Ascending aorta (tissue), 2 donors: ENCODE data around the gene RSU1. TPM values are rescaled to one million over a fixed set of nuclear protein-coding genes. Genes with fewer than 3 reads are reported as not detected.
A peak's percentile ranks its signal among the peaks of the same experiment; 100 is the strongest.

ENCODE experiments used
- DNase-seq, 2 donors: peaks; one replicate each; pipeline ENCODE4 v3.0.0-alpha.2; 2019; ENCODE audit warnings: low spot score in 2 of 2
- H3K27ac ChIP-seq, 2 donors: fragments of 200-600 bp; sonication (generic); one replicate each; pipeline ENCODE4 v1.5.1; 2016 to 2017; ENCODE audit warnings: mild to moderate bottlenecking in 1 of 2
- H3K27me3 ChIP-seq: fragments of 200-600 bp; sonication (generic); one replicate; pipeline ENCODE4 v1.5.1; 2017
- H3K36me3 ChIP-seq, 2 donors: fragments of 200-600 bp; sonication (generic); one replicate each; pipeline ENCODE4 v1.5.1; 2016
- H3K4me1 ChIP-seq, 2 donors: fragments of 200-600 bp; sonication (generic); one replicate each; pipeline ENCODE4 v1.5.1; 2016 to 2017; ENCODE audit warnings: mild to moderate bottlenecking in 1 of 2
- H3K4me3 ChIP-seq, 2 donors: fragments of 200-600 bp; sonication (generic); one replicate each; pipeline ENCODE4 v1.5.1; 2016 to 2017; ENCODE audit warnings: mild to moderate bottlenecking in 1 of 2
- H3K9me3 ChIP-seq, 2 donors: fragments of 200-600 bp; sonication (generic); one replicate each; pipeline ENCODE4 v1.5.1; 2016
- intact Hi-C: fragments of 100-400 bp; cut with DNase I; formaldehyde crosslinking; loops from one replicate; pipeline ENCODE4 v1.15.1; 2023
- total RNA-seq: library from RNA; depleted of rRNA; stranded (reverse); fragments of >200 nt; gene quantifications from one replicate; pipeline ENCODE4 v1.1.0, GENCODE V29; 2016
- TF ChIP-seq, protein P1 (sequence below), 3 experiments: fragments of 200-600 bp in 2 of 3; fragments of 450-650 bp in 1 of 3; sonication (generic) in 2 of 3; IDR thresholded peaks; one replicate each; pipeline ENCODE4 v1.5.1; 2016 to 2019; ENCODE audit warnings: antibody characterized with exemption in 3 of 3, mild to moderate bottlenecking in 1 of 3, moderate library complexity in 1 of 3

Gene RSU1
- total RNA-seq, 1 donor from 2014 or later, result 82.2 TPM

- no peaks in the 10 kb centered on the region for H3K36me3 ChIP-seq
- TF ChIP-seq, protein P1, sequence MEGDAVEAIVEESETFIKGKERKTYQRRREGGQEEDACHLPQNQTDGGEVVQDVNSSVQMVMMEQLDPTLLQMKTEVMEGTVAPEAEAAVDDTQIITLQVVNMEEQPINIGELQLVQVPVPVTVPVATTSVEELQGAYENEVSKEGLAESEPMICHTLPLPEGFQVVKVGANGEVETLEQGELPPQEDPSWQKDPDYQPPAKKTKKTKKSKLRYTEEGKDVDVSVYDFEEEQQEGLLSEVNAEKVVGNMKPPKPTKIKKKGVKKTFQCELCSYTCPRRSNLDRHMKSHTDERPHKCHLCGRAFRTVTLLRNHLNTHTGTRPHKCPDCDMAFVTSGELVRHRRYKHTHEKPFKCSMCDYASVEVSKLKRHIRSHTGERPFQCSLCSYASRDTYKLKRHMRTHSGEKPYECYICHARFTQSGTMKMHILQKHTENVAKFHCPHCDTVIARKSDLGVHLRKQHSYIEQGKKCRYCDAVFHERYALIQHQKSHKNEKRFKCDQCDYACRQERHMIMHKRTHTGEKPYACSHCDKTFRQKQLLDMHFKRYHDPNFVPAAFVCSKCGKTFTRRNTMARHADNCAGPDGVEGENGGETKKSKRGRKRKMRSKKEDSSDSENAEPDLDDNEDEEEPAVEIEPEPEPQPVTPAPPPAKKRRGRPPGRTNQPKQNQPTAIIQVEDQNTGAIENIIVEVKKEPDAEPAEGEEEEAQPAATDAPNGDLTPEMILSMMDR (IDR thresholded peaks at IDR 0.05), result no peak
- no peak for DNase-seq
- H3K27ac ChIP-seq, result no peak overlapping the region
- no peaks in the 10 kb centered on the region for H3K27me3 ChIP-seq
- intact Hi-C loops, result no loop called here
- H3K9me3 ChIP-seq, result no peaks in the 10 kb centered on the region
- H3K4me1 ChIP-seq, result no peaks in the 10 kb centered on the region
- no peak overlapping the region for H3K4me3 ChIP-seq
Observed at GRCh38 chr10:16799621-16800020, 17.6 kb downstream of the RSU1 start.

GRCh38 chr10:16798571-16798970, 18.7 kb downstream of the RSU1 start:
- DNase-seq, result no peak
- Histone ChIP-seq H3K9me3 (no peaks in the 10 kb centered on the region), H3K4me3 (no peak overlapping the region), H3K36me3 (no peaks in the 10 kb centered on the region), H3K27me3 (no peaks in the 10 kb centered on the region), H3K27ac (no peak overlapping the region), H3K4me1 (no peaks in the 10 kb centered on the region)
- intact Hi-C loops, result no loop called here
- TF ChIP-seq, protein P1 (IDR thresholded peaks at IDR 0.05), result no peak

GRCh38 chr10:16795410-16796073, 21.7 kb downstream of the RSU1 start:
- no peak for DNase-seq
- Histone ChIP-seq H3K9me3 (no peaks in the 10 kb centered on the region), H3K36me3 (no peaks in the 10 kb centered on the region), H3K4me1 (no peaks in the 10 kb centered on the region), H3K27me3 (no peaks in the 10 kb centered on the region), H3K4me3 (no peak overlapping the region), H3K27ac (no peak overlapping the region)
- intact Hi-C loops, result no loop called here
- TF ChIP-seq, protein P1 (IDR thresholded peaks at IDR 0.05), result no peak

- Histone ChIP-seq H3K36me3 (no peaks in the 10 kb centered on the region), H3K27ac (no peak overlapping the region), H3K4me1 (peaks cover 0 to 5% of the 10 kb centered on the region in 2 donors), H3K27me3 (no peaks in the 10 kb centered on the region), H3K4me3 (no peak overlapping the region), H3K9me3 (no peaks in the 10 kb centered on the region)
- TF ChIP-seq, protein P1 (IDR thresholded peaks at IDR 0.05), result no peak
- intact Hi-C loops, result no loop called here
- DNase-seq, result no peak
Observed at GRCh38 chr10:16794005-16794404, 23.2 kb downstream of the RSU1 start.

GRCh38 chr10:16792675-16793074, 24.5 kb downstream of the RSU1 start:
- TF ChIP-seq, protein P1 (IDR thresholded peaks at IDR 0.05), result no peak
- intact Hi-C loops, result no loop called here
- Histone ChIP-seq H3K36me3 (no peaks in the 10 kb centered on the region), H3K27ac (peak overlapping the region in 1 of 2 donors; percentile 45), H3K27me3 (no peaks in the 10 kb centered on the region), H3K9me3 (no peaks in the 10 kb centered on the region), H3K4me3 (no peak overlapping the region), H3K4me1 (peaks cover 0 to 8% of the 10 kb centered on the region in 2 donors)
- DNase-seq, result peak in 1 of 2 donors; percentile 80
